AG04449 (cell line): ENCODE measurements around the gene CADPS.

Experiments
- CTCF ChIA-PET: fragments of 350-600 bp; formaldehyde crosslinking; extraction: SDS; loops from one replicate; lab custom pipeline; 2021; ENCODE audit warnings: antibody characterized with exemption; lab: Yijun Ruan, JAX
- POLR2A ChIA-PET: fragments of 400-600, 350-600 bp; formaldehyde crosslinking; extraction: SDS; loops from one replicate; lab custom pipeline; 2020; ENCODE audit warnings: antibody characterized with exemption, inconsistent platforms; lab: Yijun Ruan, JAX
- DNase-seq: peaks from one replicate; pipeline ENCODE4 v3.0.0-alpha.2; 2010; ENCODE audit warnings: low read depth, low spot score
- H3K4me3 ChIP-seq: 2 replicates; pipeline ENCODE4 v1.5.1; 2011; ENCODE audit warnings: low read depth, mild to moderate bottlenecking, control low read depth, low read length
- TF ChIP-seq, protein P1 (sequence below): IDR thresholded peaks from one replicate; pipeline ENCODE4 v1.5.1; 2011; ENCODE audit warnings: mild to moderate bottlenecking, moderate library complexity, low read length, control low read depth, inconsistent platforms; ENCODE audit not compliant: insufficient read depth; ENCODE audit errors: missing control alignments

Gene CADPS

GRCh38 chr3:62835554-62836236 lies 39.5 kb downstream of the CADPS start:
- H3K4me3 ChIP-seq, result no peak overlapping the region
- TF ChIP-seq, protein P1, sequence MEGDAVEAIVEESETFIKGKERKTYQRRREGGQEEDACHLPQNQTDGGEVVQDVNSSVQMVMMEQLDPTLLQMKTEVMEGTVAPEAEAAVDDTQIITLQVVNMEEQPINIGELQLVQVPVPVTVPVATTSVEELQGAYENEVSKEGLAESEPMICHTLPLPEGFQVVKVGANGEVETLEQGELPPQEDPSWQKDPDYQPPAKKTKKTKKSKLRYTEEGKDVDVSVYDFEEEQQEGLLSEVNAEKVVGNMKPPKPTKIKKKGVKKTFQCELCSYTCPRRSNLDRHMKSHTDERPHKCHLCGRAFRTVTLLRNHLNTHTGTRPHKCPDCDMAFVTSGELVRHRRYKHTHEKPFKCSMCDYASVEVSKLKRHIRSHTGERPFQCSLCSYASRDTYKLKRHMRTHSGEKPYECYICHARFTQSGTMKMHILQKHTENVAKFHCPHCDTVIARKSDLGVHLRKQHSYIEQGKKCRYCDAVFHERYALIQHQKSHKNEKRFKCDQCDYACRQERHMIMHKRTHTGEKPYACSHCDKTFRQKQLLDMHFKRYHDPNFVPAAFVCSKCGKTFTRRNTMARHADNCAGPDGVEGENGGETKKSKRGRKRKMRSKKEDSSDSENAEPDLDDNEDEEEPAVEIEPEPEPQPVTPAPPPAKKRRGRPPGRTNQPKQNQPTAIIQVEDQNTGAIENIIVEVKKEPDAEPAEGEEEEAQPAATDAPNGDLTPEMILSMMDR, result no peak
- DNase-seq, result no peak
- CTCF ChIA-PET, result interaction anchor here (5.6 kb wide), 1 partner anchor 358 kb away, joined by 51 read pairs; no protein-coding TSS in a partner anchor
- POLR2A ChIA-PET, result no interaction called here

DNA sequence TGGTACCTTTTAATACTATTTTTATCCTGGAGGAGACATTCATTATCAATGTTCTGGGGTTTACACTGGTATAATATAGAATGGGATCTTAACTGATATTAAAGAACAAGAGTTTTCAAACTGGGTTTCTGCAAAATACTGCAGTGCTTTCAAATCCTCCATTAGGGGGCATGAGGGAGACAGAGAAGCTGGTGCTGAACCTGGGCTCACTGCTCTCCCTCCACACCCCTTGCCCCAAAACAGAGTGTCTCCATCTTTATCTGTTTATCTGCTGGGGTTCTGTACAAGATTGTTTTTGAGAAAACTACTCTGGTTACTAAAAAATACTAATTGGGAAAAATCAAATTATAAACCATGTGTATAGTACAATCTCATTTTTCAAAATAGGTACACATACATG lies 41.7 kb downstream of the CADPS start:
- CTCF ChIA-PET, result interaction anchor here (1.1 to 5.6 kb wide), 3 partner anchors 33 to 398 kb away, joined by 3 to 51 read pairs (median 4); no protein-coding TSS in a partner anchor

GRCh38 chr3:62832553-62832952 lies 42.7 kb downstream of the CADPS start:
- ChIA-PET CTCF (interaction anchor here (0.6 to 5.6 kb wide), 2 partner anchors 26 to 361 kb away, joined by 3 to 51 read pairs; no protein-coding TSS in a partner anchor), POLR2A (no interaction called here)
- H3K4me3 ChIP-seq, result no peak overlapping the region
- DNase-seq, result no peak
- TF ChIP-seq, protein P1, result no peak

More for the DNA sequence above, 41.7 kb downstream of the CADPS start:
- POLR2A ChIA-PET, result no interaction called here
- DNase-seq, result no peak
- H3K4me3 ChIP-seq, result no peak overlapping the region
- TF ChIP-seq, protein P1, result peak; percentile 34

- ChIA-PET POLR2A (no interaction called here), CTCF (interaction anchor here (5.6 kb wide), 1 partner anchor 363 kb away, joined by 51 read pairs; no protein-coding TSS in a partner anchor)
- DNase-seq, result no peak
- TF ChIP-seq, protein P1, result no peak
- no peak overlapping the region for H3K4me3 ChIP-seq
These were observed 44.4 kb downstream of the CADPS start for GRCh38 chr3:62830727-62831322.

- CTCF ChIA-PET, result no interaction called here
- POLR2A ChIA-PET, result no interaction called here
- TF ChIP-seq, protein P1, result no peak
- DNase-seq, result no peak
- no peak overlapping the region for H3K4me3 ChIP-seq
These were observed 47.7 kb downstream of the CADPS start for GRCh38 chr3:62827550-62827949.

DNA sequence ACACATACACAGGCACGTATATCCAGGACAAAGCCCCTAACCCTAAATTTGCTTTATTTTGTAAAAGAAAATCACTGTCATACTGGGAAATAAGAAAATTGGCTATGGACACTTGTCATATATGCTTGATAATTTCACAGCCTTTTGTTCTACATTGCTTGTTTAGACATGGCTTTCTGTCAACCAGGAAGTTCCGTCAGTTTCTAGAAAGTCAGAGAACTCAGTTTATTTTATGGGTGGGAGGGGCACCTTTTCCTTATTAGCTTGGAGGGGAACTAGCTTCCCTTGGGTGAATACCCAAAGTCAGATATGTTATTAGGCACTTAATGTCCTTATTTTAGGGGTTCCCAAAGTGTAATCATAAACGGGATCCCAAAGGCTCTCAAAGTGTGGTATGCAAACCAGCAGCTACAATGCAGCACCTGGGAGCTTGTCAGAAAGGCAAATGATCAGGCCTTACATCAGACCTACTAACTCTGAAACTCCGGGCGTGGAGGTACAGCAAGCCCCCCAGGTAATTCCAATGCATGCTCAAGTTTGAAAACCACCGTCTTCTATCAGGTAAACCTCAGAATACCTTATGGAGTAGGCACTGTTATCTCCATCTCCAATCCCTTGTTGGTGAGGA lies 50.1 kb downstream of the CADPS start:
- DNase-seq, result no peak
- H3K4me3 ChIP-seq, result no peak overlapping the region
- TF ChIP-seq, protein P1, result no peak
- POLR2A ChIA-PET, result no interaction called here
- CTCF ChIA-PET, result interaction anchor here (0.6 kb wide), 1 partner anchor 368 kb away, joined by 3 read pairs; no protein-coding TSS in a partner anchor
